Hindlimb muscle (tissue), 1 donor: Measurements from ENCODE around the gene TTC1. TPM values are rescaled to one million over a fixed set of nuclear protein-coding genes. Genes with fewer than 3 reads are reported as not detected.

Experiments
- DNase-seq: peaks from one replicate; pipeline ENCODE4 v3.0.0-alpha.2; 2013
- polyA plus RNA-seq: library from polyadenylated mRNA; unstranded; fragments of 120-200 nt; gene quantifications from one replicate; pipeline ENCODE4 v1.2.1, GENCODE V29; 2013; ENCODE audit not compliant: insufficient read length

The TTC1 gene
- polyA plus RNA-seq, 1 donor = 46.1 TPM

- no peak for DNase-seq
Measured at GRCh38 chr5:160090059-160090458, 81.1 kb downstream of the TTC1 start.

GRCh38 chr5:160092514-160092913, 83.6 kb downstream of the TTC1 start:
- DNase-seq = no peak

- DNase-seq = no peak
Measured at GRCh38 chr5:160092960-160093707, 84.2 kb downstream of the TTC1 start.

- DNase-seq = no peak
Measured at GRCh38 chr5:160096178-160096577, 87.2 kb downstream of the TTC1 start.

DNA sequence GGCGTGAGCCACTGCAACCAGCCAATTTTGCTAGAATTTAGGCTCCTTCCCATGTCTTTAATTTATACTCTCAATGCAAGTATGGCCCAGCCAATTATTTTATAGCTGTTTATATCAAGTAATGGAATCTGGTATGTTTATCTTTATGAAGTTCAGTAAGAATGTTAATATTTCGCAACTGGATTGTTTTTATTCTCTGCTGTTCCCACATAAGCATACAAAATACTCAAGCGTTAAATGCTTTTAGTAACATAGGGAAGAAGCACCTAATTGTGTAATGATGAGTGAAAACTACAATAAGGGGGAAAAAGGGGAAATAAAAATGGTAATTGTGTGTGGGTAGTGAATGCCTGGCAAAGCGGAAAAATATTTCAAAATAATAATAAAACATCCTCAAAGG, 89.1 kb downstream of the TTC1 start:
- no peak for DNase-seq

DNA sequence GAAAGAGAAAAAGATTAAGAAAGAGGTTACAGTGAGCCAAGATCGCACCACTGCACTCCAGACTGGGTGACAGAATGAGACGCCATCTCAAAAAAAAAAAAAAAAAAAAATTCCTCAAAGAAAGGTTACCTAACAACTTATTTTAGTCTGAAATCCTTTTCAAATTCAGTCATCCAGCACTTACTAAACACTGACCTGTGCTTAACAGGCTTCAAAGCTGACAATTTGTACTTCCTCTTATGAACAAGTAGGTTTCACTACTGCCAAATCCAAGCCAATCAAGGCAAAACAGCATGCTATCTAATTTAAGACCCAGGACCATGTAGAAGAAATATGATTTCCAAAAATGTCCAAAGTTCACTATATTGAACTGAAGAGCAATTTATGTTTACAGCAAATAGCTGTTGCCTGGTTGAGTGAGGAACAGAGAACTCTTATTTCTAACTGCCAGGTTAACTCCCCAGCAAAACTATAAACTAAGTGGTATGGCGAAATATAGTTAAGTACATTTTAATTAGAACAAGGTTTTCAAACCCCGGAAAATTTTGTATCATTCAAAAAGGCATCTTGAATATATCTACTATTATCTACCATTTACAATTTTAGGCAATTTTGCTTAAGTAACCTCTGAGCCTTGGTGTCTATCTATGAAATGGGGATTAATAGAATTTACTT, 96.9 kb downstream of the TTC1 start:
- no peak for DNase-seq

- DNase-seq = no peak
Measured at GRCh38 chr5:160108124-160108523, 99.2 kb downstream of the TTC1 start.

Other genes starting within 250 kb of the TTC1 start
- 0.92 TPM for gene ADRA1B, start 92.7 kb upstream of the TTC1 start, polyA plus RNA-seq
- 15.3 TPM for gene PWWP2A, start 110.3 kb downstream of the TTC1 start, polyA plus RNA-seq
- gene FABP6, start 220.4 kb downstream of the TTC1 start, polyA plus RNA-seq = not detected